ENCODE results near the gene GID4.

GID4 gene

DNA sequence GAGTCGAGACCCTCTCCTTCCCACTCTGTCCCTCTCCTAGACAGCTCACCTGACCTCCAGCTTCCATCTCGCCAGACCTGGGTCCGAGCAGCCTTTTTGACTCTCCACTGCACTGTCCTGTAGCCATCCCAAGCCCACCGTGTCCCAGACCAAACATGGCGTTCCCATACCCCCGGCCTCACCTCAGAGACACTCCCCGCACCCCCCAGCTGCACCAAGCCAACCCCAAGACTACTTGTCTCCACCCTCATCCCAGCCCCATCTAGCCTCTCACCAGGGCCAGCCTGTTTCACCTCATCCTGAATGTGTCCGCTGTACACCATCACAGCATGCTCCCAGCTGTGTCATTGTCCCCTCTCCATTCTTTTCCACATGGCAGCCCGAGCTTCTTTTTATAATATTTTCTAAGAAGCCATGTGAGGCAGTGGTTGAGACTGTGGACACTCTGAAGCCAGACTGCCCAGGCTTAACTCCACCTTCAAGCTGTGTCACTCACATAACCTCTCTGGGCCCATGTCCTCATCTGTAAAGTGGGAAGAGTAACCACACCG lies 70.8 kb downstream of the GID4 start:
- no peaks in the 10 kb centered on the region for H3K9me3 ChIP-seq (ENCODE audit: control insufficient read depth, low read length)
- H3K27me3 ChIP-seq (ENCODE audit: control insufficient read depth, insufficient read depth, low read length): peaks cover 4% of the 10 kb centered on the region
- no peak overlapping the region for H3K9ac ChIP-seq (ENCODE audit: low read length)
- H3K36me3 ChIP-seq (ENCODE audit: control insufficient read depth, insufficient read depth, low read length): no peaks in the 10 kb centered on the region
- no peaks in the 10 kb centered on the region for H3K4me1 ChIP-seq (ENCODE audit: control insufficient read depth, insufficient read depth, low read length)
- no peak overlapping the region for H3K4me3 ChIP-seq (ENCODE audit: low read length)

DNA sequence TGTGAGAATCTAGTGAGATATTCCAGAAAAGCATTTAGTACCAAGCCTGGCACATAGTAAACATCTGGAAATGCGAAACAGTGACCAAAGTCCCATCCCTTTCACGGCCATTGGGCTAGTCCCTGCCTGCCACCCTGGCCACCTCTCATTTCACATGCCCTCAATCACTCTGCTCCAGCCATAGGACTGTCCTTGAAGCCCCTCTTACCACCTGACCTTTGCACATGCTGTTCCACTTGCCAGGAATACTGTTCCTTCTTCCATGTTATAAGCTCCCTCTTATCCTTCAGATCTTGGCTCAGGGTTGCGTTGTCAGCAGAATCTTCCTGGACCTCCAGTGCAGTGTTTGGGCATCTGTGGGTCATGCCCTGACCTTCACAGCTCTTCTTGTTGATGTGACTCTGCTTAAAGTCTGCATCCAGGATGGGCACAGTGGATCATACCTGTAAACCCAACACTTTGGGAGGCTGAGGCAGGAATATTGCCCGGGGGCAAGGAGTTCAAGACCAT lies 71.5 kb downstream of the GID4 start:
- H3K36me3 ChIP-seq (ENCODE audit: control insufficient read depth, insufficient read depth, low read length): no peaks in the 10 kb centered on the region
- no peaks in the 10 kb centered on the region for H3K4me1 ChIP-seq (ENCODE audit: control insufficient read depth, insufficient read depth, low read length)
- no peak overlapping the region for H3K4me3 ChIP-seq (ENCODE audit: low read length)
- no peak overlapping the region for H3K9ac ChIP-seq (ENCODE audit: low read length)
- peaks cover 4% of the 10 kb centered on the region for H3K27me3 ChIP-seq (ENCODE audit: control insufficient read depth, insufficient read depth, low read length)
- no peaks in the 10 kb centered on the region for H3K9me3 ChIP-seq (ENCODE audit: control insufficient read depth, low read length)

DNA sequence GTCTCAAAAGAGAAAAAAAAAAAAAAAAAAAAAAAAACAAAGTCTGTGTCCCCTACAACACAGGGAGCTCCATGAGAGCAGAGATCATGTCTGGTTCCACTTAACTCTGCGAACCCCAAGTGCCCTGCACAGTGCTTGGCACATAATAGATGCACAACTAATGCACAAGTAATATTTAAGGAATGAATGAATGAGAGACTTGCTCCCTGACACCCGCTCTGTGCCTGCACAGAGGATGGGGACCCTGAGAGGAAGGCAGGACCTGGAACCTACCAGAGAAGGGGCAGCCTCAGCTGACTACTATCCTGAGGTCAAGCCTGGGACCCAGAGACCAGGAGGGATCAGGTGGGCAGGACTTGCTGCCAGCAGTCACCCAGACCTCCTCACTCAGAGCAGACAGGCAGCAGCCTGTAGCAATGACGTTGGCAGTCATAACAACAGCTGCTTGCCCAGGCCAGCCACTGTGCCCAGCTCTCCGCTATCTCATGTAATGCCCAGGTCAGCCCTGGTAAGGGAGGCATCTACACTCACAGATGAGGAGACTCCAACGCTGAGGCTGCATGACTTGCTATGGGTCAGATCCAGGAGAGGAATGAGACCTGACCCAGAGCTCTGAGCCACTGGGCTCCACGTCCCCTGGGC lies 72.2 kb downstream of the GID4 start:
- H3K36me3 ChIP-seq (ENCODE audit: control insufficient read depth, insufficient read depth, low read length): no peaks in the 10 kb centered on the region
- H3K27me3 ChIP-seq (ENCODE audit: control insufficient read depth, insufficient read depth, low read length): peaks cover 4% of the 10 kb centered on the region
- no peaks in the 10 kb centered on the region for H3K4me1 ChIP-seq (ENCODE audit: control insufficient read depth, insufficient read depth, low read length)
- no peak overlapping the region for H3K4me3 ChIP-seq (ENCODE audit: low read length)
- H3K9me3 ChIP-seq (ENCODE audit: control insufficient read depth, low read length): no peaks in the 10 kb centered on the region
- no peak overlapping the region for H3K9ac ChIP-seq (ENCODE audit: low read length)

DNA sequence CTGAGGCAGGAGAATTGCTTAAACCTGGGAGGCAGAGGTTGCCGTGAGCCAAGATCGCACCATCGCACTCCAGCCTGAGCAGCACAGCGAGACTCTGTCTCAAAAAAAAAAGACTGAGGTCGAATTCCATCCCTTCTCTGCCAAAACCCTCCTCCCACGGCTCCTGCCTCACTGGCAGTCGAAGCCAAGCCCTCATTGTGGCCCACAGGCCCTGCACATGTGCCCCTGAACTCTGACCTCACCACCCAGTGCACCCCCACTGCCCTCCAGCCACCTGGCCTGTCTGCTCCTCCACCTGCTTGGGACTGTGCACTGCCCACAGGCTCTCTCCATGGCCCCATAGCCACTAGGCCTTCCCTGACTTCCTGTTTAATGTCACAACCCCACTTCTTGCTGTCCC lies 76.3 kb downstream of the GID4 start:
- Histone ChIP-seq H3K4me3 (ENCODE audit: low read length) (no peak overlapping the region), H3K9ac (ENCODE audit: low read length) (no peak overlapping the region), H3K36me3 (ENCODE audit: control insufficient read depth, insufficient read depth, low read length) (no peaks in the 10 kb centered on the region), H3K9me3 (ENCODE audit: control insufficient read depth, low read length) (no peaks in the 10 kb centered on the region), H3K27me3 (ENCODE audit: control insufficient read depth, insufficient read depth, low read length) (peaks cover 2% of the 10 kb centered on the region), H3K4me1 (ENCODE audit: control insufficient read depth, insufficient read depth, low read length) (no peaks in the 10 kb centered on the region)

DNA sequence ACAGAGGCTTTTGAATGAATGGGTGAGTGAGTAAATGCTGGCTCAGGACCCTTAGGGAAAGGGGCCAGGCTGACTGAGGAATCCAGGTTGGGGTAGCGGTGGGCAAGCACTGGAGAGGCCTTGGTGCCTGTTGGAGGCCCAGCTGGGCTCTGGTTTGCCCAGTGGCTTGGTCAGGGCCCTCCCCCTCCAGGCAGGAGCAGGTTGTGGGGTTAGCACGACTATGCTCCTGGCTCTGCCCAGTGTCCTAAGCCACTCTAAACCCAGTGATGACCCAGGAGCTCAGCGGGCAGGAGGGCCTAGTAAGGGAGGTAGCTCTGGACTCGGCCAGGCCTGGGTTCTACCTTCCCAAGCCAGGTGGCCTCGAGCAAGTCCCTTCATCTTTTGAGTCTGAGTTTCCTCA lies 76.9 kb downstream of the GID4 start:
- Histone ChIP-seq H3K9ac (ENCODE audit: low read length) (no peak overlapping the region), H3K4me1 (ENCODE audit: control insufficient read depth, insufficient read depth, low read length) (no peaks in the 10 kb centered on the region), H3K4me3 (ENCODE audit: low read length) (no peak overlapping the region), H3K9me3 (ENCODE audit: control insufficient read depth, low read length) (no peaks in the 10 kb centered on the region), H3K27me3 (ENCODE audit: control insufficient read depth, insufficient read depth, low read length) (no peaks in the 10 kb centered on the region), H3K36me3 (ENCODE audit: control insufficient read depth, insufficient read depth, low read length) (no peaks in the 10 kb centered on the region)

DNA sequence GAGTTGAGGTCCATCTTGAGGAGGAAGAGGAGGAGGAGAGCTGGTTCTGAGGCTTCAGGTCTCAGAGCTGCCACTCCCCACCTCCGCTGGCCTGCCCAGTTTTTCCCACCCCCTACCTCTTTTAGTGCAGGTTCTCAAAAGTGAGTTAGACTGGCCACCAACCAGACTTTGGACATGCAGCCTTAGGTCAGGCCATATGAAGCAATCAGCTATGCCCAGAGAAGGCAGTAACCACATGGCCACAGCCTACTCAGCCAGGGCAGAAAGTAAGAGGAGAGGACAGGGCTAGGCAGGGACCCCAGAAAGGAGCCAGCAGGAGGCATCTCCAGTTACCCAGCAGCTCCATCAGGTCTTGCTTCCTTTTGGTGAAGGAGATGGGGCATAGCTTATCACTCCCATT lies 78.3 kb downstream of the GID4 start:
- H3K9ac ChIP-seq (ENCODE audit: low read length): no peak overlapping the region
- H3K9me3 ChIP-seq (ENCODE audit: control insufficient read depth, low read length): no peaks in the 10 kb centered on the region
- no peaks in the 10 kb centered on the region for H3K36me3 ChIP-seq (ENCODE audit: control insufficient read depth, insufficient read depth, low read length)
- no peaks in the 10 kb centered on the region for H3K4me1 ChIP-seq (ENCODE audit: control insufficient read depth, insufficient read depth, low read length)
- H3K4me3 ChIP-seq (ENCODE audit: low read length): no peak overlapping the region
- no peaks in the 10 kb centered on the region for H3K27me3 ChIP-seq (ENCODE audit: control insufficient read depth, insufficient read depth, low read length)

All from mucosa of stomach (tissue), 1 donor.